ENCODE measurements around the gene CCNH. TPM values are rescaled to one million over a fixed set of nuclear protein-coding genes. Genes with fewer than 3 reads are reported as not detected.

CCNH gene
- total RNA-seq, 1 donor = 80.3 TPM

GRCh38 chr5:87411973-87412629 is 629 bp downstream of the CCNH start:
- Histone ChIP-seq H3K36me3 (ENCODE audit: insufficient read depth, low read length) (peaks cover 26% of the 10 kb centered on the region), H3K79me2 (ENCODE audit: insufficient read depth, low read length) (peaks cover 29% of the 10 kb centered on the region), H2AFZ (ENCODE audit: low read length) (peak overlapping the region; percentile 84), H3K4me3 (ENCODE audit: insufficient read depth, low read length) (peak overlapping the region; percentile 83), H3K4me1 (ENCODE audit: insufficient read depth, low read length) (peaks cover 18% of the 10 kb centered on the region), H3K4me2 (ENCODE audit: insufficient read depth, low read length) (peak overlapping the region; percentile 87), H3K27me3 (ENCODE audit: insufficient read depth, low read length) (no peaks in the 10 kb centered on the region), H3K9me3 (ENCODE audit: low read depth, low read length) (no peaks in the 10 kb centered on the region), H3K27ac (ENCODE audit: low read depth, low read length) (peak overlapping the region; percentile 91), H4K20me1 (ENCODE audit: insufficient read depth, low read length) (peaks cover 8% of the 10 kb centered on the region)
- TF ChIP-seq CTCF (IDR thresholded peaks at IDR 0.05; ENCODE audit: extremely low read depth, low read depth, low read length) = no peak
- peak; percentile 22 for DNase-seq (ENCODE audit: insufficient read length, low spot score, missing footprints)

- Histone ChIP-seq H3K4me2 (ENCODE audit: insufficient read depth, low read length) (peak overlapping the region; percentile 87), H3K4me1 (ENCODE audit: insufficient read depth, low read length) (peaks cover 18% of the 10 kb centered on the region), H3K27me3 (ENCODE audit: insufficient read depth, low read length) (no peaks in the 10 kb centered on the region), H3K4me3 (ENCODE audit: insufficient read depth, low read length) (peak overlapping the region; percentile 83), H3K36me3 (ENCODE audit: insufficient read depth, low read length) (peaks cover 32% of the 10 kb centered on the region), H3K79me2 (ENCODE audit: insufficient read depth, low read length) (peaks cover 34% of the 10 kb centered on the region), H2AFZ (ENCODE audit: low read length) (no peak overlapping the region), H4K20me1 (ENCODE audit: insufficient read depth, low read length) (peaks cover 8% of the 10 kb centered on the region), H3K27ac (ENCODE audit: low read depth, low read length) (peak overlapping the region; percentile 91), H3K9me3 (ENCODE audit: low read depth, low read length) (no peaks in the 10 kb centered on the region)
- DNase-seq (ENCODE audit: insufficient read length, low spot score, missing footprints) = no peak
- no peak for TF ChIP-seq CTCF (IDR thresholded peaks at IDR 0.05; ENCODE audit: extremely low read depth, low read depth, low read length)
Measured at GRCh38 chr5:87411586-87411972, 1.2 kb downstream of the CCNH start.

GRCh38 chr5:87410931-87411330 is 1.8 kb downstream of the CCNH start:
- H3K27ac ChIP-seq (ENCODE audit: low read depth, low read length) = peak overlapping the region; percentile 91
- H2AFZ ChIP-seq (ENCODE audit: low read length) = no peak overlapping the region
- peak overlapping the region; percentile 83 for H3K4me3 ChIP-seq (ENCODE audit: insufficient read depth, low read length)
- peaks cover 38% of the 10 kb centered on the region for H3K36me3 ChIP-seq (ENCODE audit: insufficient read depth, low read length)
- H3K79me2 ChIP-seq (ENCODE audit: insufficient read depth, low read length) = peaks cover 40% of the 10 kb centered on the region
- peak overlapping the region; percentile 87 for H3K4me2 ChIP-seq (ENCODE audit: insufficient read depth, low read length)
- no peaks in the 10 kb centered on the region for H3K27me3 ChIP-seq (ENCODE audit: insufficient read depth, low read length)
- H3K4me1 ChIP-seq (ENCODE audit: insufficient read depth, low read length) = peaks cover 21% of the 10 kb centered on the region
- no peak for DNase-seq (ENCODE audit: insufficient read length, low spot score, missing footprints)
- H4K20me1 ChIP-seq (ENCODE audit: insufficient read depth, low read length) = peaks cover 8% of the 10 kb centered on the region
- TF ChIP-seq CTCF (IDR thresholded peaks at IDR 0.05; ENCODE audit: extremely low read depth, low read depth, low read length) = no peak
- H3K9me3 ChIP-seq (ENCODE audit: low read depth, low read length) = no peaks in the 10 kb centered on the region

DNA sequence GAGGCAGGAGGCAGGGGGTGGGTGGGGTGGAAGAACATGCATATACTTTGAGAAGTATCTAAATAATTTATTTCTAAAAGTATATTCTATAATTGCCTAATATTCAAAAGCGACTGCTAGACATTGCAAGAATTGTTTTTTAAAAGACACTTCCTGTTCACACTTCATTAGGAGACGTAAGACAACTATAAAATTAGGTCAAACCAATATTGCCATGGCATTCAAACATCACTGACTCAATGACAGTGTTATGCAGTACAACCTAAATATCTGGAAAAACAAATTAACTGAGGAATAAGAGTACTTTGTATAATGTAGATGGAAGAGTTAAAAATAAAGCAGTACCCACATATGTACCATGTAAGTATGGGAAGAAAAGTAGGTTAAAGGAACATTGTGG is 4.5 kb downstream of the CCNH start:
- H3K36me3 ChIP-seq (ENCODE audit: insufficient read depth, low read length) = peaks cover 61% of the 10 kb centered on the region
- TF ChIP-seq CTCF (IDR thresholded peaks at IDR 0.05; ENCODE audit: extremely low read depth, low read depth, low read length) = no peak
- peaks cover 51% of the 10 kb centered on the region for H3K79me2 ChIP-seq (ENCODE audit: insufficient read depth, low read length)
- no peak overlapping the region for H3K4me3 ChIP-seq (ENCODE audit: insufficient read depth, low read length)
- H4K20me1 ChIP-seq (ENCODE audit: insufficient read depth, low read length) = peaks cover 8% of the 10 kb centered on the region
- H3K27me3 ChIP-seq (ENCODE audit: insufficient read depth, low read length) = no peaks in the 10 kb centered on the region
- H3K9me3 ChIP-seq (ENCODE audit: low read depth, low read length) = no peaks in the 10 kb centered on the region
- no peak for DNase-seq (ENCODE audit: insufficient read length, low spot score, missing footprints)
- H2AFZ ChIP-seq (ENCODE audit: low read length) = no peak overlapping the region
- no peak overlapping the region for H3K27ac ChIP-seq (ENCODE audit: low read depth, low read length)
- no peak overlapping the region for H3K4me2 ChIP-seq (ENCODE audit: insufficient read depth, low read length)
- peaks cover 18% of the 10 kb centered on the region for H3K4me1 ChIP-seq (ENCODE audit: insufficient read depth, low read length)
